Retinal pigment epithelial cell (primary cell): ENCODE results near the gene PRXL2C.
"Not testable (repeated sequence)": the region's sequence is repeated elsewhere in the genome, so short reads cannot be mapped to it uniquely, and the experiment has no call there.

Source experiments
- DNase-seq: peaks from one replicate; pipeline ENCODE4 v3.0.0-alpha.2; 2010; ENCODE audit warnings: low read depth
- H3K4me3 ChIP-seq: 2 replicates; pipeline ENCODE4 v1.5.1; 2011; ENCODE audit warnings: mild to moderate bottlenecking, low read length, control low read depth, moderate library complexity
- TF ChIP-seq, protein P1 (sequence below): conservative IDR thresholded peaks from 2 replicates; pipeline ENCODE4 v1.5.1; 2011; ENCODE audit warnings: low read depth, low read length, control low read depth, inconsistent platforms

Gene PRXL2C

GRCh38 chr9:96617439-96618185 is 37.5 kb downstream of the PRXL2C start:
- no peak for DNase-seq
- TF ChIP-seq, protein P1, sequence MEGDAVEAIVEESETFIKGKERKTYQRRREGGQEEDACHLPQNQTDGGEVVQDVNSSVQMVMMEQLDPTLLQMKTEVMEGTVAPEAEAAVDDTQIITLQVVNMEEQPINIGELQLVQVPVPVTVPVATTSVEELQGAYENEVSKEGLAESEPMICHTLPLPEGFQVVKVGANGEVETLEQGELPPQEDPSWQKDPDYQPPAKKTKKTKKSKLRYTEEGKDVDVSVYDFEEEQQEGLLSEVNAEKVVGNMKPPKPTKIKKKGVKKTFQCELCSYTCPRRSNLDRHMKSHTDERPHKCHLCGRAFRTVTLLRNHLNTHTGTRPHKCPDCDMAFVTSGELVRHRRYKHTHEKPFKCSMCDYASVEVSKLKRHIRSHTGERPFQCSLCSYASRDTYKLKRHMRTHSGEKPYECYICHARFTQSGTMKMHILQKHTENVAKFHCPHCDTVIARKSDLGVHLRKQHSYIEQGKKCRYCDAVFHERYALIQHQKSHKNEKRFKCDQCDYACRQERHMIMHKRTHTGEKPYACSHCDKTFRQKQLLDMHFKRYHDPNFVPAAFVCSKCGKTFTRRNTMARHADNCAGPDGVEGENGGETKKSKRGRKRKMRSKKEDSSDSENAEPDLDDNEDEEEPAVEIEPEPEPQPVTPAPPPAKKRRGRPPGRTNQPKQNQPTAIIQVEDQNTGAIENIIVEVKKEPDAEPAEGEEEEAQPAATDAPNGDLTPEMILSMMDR: no peak
- peak overlapping the region; percentile 66 for H3K4me3 ChIP-seq

GRCh38 chr9:96616817-96617438 is 38.2 kb downstream of the PRXL2C start:
- TF ChIP-seq, protein P1: no peak
- H3K4me3 ChIP-seq: no peak overlapping the region
- DNase-seq: no peak

DNA sequence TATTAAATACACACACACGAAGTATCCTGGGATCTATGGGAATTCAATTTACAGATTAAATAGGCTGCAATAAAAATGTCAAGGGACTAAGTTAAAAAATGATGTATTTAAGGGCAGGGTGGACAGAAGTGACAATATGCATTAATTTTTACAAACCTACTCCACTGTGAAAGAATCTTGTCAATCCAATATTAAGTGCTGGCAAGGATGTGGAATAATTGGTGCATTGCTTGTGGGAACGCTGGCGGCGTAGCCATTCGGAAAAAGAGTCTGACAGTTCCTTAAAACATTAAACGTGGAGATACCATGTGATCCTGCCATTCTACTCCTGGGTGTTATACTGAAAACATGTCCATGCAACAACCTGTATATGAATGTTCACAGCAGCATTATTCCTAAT is 39.7 kb downstream of the PRXL2C start:
- no peak for DNase-seq
- TF ChIP-seq, protein P1: no peak
- H3K4me3 ChIP-seq: no peak overlapping the region

DNA sequence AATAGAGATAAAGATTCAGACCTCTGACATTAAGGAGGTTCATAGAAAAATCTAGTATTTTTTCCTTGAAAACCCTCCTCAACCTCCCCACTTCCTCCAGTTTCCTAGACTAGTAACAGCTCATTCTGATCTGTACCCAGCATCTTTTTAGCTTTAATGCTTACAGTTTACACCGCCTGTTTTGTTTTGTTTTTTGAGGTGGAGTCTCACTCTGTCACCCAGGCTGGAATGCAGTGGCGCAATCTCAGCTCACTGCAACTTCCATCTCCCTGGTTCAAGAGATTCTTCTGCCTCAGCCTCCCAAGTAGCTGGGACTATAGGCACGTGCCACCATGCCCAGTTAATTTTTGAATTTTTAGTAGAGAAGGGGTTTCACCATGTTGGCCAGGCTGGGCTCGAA is 40.5 kb downstream of the PRXL2C start:
- not testable (repeated sequence) for H3K4me3 ChIP-seq, DNase-seq

DNA sequence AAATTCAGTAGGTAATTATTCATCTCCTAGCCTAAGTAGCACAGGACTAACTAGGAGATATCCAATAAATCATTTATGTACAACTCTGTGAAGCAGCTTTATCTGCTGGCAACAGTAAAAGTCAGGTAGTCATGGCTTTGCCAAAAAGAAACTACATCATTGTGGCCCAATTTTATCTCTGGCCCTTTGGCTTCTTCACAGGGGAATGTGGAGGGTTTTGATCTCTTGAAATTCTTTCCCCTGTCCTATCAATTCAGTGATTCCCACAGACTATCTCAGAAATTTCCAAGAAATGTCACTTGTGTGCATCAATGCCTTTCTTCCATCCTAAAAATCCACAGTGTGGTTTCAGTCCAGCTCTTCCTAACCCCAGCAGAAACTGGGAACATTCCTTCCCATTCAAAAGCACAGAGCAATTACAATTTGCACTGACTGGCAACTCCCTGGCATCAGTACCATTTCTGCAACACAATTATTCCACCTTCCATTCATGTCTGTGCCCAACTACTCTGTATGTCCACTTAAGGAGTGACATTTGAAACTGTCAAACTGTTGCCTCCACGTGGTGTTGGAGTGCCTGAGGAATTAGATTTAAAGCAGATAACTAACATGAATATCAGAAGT is 42.0 kb downstream of the PRXL2C start:
- no peak overlapping the region for H3K4me3 ChIP-seq
- no peak for DNase-seq
- TF ChIP-seq, protein P1: no peak

DNA sequence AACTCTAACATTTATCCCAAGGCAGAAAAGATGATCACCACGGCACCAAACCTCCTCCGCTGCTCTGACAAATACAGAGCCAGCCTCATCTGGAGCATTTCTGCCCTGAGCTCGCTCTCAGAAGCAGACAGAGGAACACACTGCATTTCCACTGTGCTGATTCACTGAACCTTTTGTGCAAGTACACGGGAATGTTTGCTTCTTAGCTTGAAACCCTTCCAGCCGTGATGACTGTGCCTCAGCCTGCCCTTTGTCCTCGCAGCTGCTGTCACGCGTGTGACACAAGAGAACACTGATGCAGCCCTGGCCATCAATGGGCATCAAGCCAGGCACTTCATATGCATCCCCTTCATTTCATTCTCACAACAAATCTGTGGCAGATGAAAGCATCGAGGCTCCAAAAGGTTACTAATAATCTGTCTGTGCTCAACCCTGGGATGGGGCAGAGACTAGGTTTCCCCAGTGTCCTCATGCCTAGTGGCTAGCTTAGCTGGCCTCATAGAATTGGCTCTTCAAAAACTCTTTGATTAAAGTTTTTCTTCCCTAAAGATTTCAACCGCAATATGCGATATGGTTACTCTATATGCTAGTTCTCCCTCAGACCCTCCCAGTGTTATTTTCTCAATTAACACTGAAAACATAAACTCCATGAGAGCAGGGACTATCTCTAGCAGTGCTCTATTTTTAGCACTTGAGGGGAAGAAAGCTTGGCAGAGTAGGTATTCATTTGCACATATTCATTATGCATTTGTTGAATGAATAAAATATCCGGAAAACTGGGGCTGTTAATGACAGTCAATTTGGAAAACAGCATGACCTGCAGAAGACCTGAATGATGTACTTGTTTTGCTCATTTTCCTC is 42.8 kb downstream of the PRXL2C start:
- H3K4me3 ChIP-seq: no peak overlapping the region
- peak; percentile 40 for DNase-seq

DNA sequence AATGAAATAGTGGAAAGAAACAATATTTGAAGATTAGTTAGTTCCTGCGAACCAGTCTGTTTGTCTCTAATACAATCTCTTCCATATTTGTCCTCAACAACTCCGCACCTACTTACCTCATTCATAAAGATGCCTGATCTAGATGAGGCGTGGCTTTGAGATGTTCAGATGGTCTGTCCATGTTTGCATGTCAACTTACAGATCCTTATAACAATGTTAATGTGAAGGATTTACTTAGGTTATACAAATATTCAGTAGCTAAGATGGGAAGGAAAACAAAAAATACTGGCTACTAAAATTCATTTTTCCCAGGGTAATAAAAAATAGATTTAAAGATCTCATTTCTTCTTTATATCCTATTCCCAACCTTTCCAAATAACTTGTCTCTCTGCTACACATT is 43.8 kb downstream of the PRXL2C start:
- TF ChIP-seq, protein P1: no peak
- H3K4me3 ChIP-seq: no peak overlapping the region
- DNase-seq: no peak

More for the DNA sequence above, 42.8 kb downstream of the PRXL2C start:
- TF ChIP-seq, protein P1: no peak
